Activated CD8-positive, alpha-beta memory T cell treated with anti-CD3 and anti-CD28 coated beads, Interleukin-2, amount 50 U/mL, for 48 hours (primary cell): ENCODE results near the gene LSM7.
"Not testable (repeated sequence)": the region's sequence is repeated elsewhere in the genome, so short reads cannot be mapped to it uniquely, and the experiment has no call there.

ENCODE experiments used
- DNase-seq: peaks from one replicate; pipeline ENCODE4 v3.0.0-alpha.2; 2020

LSM7 gene

GRCh38 chr19:2354670-2355069 is 26.3 kb upstream of the LSM7 start:
- no peak for DNase-seq

GRCh38 chr19:2353887-2354592 is 25.7 kb upstream of the LSM7 start:
- no peak for DNase-seq

GRCh38 chr19:2353159-2353886 is 24.9 kb upstream of the LSM7 start:
- DNase-seq, result no peak

GRCh38 chr19:2352121-2352520 is 23.7 kb upstream of the LSM7 start:
- no peak for DNase-seq

DNA sequence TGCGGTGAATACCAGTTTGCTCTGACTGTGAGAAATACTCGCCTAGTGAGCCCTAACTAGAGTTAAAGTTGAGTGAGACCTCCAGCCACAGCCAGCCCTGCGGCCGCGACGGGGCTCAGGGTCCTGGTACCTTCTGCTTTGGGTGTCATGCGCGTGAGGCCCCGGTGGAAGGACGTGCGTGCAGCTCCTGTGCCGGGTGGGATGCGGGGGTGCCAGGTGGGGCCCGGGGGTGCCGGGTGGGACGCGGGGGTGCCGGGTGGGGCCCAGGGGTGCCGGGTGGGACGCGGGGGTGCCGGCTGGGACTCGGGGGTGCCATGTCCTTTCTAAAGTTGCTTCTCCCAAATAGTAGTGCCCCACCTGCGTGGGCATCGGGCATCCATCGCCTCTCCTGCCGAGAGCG is 23.2 kb upstream of the LSM7 start:
- DNase-seq, result no peak

DNA sequence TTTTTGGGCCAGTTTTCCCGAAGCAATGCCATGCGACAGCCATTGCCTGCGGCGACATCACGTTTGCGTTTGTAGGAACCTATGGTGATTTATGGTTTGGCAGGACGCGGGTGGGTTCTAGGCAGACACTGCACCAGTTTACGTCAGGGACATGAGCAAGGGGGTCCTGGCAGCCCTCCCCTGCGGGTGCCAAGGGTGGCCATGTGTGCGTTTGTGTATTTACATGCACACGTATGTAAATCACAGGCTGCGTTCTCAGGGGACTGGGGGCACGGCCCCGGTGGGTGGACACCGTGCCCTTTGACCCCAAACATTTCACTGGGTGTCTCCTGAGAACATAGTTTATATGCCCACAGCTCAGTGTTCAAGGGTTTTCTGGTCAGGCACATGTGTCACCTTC is 22.3 kb upstream of the LSM7 start:
- DNase-seq, result no peak

DNA sequence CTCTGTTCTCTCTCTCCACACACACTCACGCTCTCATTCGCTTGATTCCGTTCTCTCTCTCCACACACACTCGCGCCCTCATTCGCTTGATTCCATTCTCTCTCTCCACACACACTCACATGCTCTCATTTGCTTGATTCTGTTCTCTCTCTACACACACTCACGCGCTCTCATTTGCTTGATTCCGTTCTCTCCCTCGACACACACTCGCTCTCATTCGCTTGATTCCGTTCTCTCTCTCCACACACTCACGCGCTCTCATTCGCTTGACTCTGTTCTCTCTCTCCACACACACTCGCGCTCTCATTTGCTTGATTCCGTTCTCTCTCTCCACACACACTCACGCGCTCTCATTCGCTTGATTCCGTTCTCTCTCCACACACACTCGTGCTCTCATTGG is 21.4 kb upstream of the LSM7 start:
- not testable (repeated sequence) for DNase-seq

GRCh38 chr19:2345794-2346663 is 17.6 kb upstream of the LSM7 start:
- no peak for DNase-seq

DNA sequence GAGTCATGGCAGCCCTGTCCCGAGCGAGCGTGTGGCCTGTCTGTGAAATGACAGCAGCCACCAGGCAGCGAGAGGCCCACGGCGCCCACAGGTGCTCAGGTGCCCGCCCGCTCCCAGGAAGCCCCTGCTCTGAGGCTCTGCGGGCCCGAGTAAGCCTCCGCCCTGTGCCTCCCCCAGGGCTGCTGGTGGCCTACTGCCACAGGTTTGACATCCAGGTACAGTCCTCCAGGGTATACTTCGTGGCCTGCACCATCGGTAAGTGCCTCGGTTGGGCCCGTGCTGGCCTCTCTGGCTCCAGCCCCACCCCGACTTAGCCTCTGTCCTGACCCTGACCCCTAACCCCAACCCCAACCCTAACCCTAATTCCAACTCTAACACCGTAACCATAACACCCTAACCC is 16.7 kb upstream of the LSM7 start:
- no peak for DNase-seq

DNA sequence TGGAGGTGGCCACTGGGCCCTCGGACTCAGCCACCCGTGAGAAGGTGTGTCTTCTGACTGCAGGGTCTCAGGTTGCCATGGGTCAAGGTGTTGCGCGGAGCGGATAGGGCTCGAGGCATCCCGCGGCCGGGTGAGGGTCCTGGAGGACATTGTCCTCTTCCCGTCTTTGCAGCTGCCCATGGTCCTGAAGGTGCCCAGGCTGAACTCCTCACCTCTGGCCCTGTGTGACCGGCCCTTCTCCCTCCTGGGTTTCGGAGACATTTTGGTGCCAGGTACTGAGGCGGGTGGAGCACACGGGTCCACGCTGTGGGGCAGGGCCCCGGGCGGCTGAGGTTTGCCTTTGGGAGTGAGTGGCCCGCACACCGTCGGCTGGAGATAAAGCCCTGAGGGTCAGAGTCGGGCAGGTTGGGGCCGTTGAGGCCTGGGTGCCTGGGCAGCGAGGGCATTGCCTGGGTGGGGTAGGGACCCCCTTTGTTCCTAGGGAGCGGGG is 16.0 kb upstream of the LSM7 start:
- DNase-seq, result no peak

DNA sequence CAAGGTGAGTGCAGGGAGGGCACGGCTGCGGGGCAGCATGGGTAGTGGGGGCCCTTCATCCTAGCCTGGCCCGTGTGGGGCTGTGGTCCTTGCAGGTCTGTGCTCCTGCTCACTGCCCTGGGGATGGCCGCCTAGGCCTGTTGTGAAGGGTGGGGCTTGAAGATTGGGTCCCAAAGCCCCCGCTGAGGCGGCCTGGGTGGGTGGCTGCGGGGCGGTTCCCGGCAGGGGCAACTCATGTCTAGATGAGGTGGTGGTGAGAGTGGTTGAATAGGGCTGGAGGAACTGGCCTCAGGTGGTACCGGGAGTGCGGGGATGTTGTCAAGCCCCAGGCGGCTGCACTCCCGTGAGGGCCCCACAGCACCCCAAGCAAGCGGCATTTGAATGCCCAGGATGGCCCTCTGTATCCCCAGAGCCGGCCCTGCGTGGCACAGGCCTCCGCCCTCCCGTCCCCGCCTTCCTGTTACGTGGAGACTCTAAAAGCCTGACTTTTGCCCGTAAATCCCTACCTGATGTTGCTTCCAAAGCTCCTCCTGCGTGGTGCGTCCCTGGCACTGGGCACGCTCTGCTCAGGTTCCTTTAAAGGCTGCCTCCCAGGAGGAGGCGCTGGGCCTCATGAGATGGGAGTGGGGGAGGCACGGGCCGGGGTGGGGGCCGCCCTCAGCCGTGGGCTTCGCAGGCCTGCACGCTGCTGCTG is 15.1 kb upstream of the LSM7 start:
- DNase-seq, result no peak

DNA sequence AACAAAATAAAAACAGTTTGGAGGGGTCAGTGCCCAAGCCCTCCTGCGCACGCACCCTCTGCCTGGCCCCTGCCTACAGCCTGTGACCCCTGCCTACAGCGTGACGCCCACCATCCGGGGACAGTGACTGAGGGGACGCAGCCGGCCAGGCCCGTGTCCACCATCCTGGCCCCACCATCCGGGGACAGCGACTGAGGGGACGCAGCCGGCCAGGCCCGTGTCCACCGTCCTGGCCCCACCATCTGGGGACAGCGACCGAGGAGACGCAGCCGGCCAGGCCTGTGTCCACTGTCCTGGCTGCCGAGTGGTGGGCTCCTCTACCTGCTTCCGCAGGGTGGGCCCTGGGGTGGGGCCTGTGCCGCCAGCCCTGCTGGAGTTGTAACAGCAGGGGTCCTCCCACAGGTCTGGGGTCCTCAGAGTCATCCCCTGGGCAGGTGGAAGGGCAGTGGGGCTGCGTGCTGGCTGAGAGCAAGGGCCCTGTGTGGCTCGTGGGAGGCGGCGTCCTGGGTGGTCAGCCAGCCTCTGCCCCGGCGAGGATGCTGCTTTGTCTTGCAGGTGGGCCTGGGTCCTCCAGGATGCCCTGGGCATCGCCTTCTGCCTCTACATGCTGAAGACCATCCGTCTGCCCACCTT is 14.4 kb upstream of the LSM7 start:
- no peak for DNase-seq

- no peak for DNase-seq
These were observed 13.6 kb upstream of the LSM7 start for GRCh38 chr19:2341982-2342381.

- DNase-seq, result no peak
These were observed 12.9 kb upstream of the LSM7 start for GRCh38 chr19:2341244-2341751.

- DNase-seq, result no peak
These were observed 12.3 kb upstream of the LSM7 start for GRCh38 chr19:2340496-2341243.

DNA sequence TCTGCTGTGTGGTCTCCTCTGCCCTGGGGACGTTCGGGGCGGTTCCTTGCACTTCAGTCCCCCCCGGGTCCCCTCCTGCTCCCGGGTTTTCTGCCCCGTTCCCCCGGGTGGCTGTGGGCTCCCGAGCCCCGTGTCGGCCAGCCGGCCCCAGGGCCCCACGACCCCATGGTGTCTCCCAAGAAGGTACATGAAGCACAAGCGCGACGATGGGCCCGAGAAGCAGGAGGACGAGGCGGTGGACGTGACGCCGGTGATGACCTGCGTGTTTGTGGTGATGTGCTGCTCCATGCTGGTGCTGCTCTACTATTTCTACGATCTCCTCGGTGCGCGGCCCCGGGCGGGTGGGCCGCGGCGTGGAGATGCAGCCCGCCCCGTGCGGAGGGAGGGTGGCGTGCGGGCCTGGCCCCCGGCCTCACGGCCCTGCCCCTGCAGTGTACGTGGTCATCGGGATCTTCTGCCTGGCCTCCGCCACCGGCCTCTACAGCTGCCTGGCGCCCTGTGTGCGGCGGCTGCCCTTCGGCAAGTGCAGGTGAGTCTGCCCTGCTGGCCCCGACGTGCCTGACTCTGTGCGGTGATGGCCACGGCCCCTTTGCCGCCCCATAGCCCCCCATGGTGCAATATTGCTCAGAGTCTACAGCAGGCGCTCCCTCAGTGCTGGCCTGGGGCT is 11.4 kb upstream of the LSM7 start:
- DNase-seq, result no peak

DNA sequence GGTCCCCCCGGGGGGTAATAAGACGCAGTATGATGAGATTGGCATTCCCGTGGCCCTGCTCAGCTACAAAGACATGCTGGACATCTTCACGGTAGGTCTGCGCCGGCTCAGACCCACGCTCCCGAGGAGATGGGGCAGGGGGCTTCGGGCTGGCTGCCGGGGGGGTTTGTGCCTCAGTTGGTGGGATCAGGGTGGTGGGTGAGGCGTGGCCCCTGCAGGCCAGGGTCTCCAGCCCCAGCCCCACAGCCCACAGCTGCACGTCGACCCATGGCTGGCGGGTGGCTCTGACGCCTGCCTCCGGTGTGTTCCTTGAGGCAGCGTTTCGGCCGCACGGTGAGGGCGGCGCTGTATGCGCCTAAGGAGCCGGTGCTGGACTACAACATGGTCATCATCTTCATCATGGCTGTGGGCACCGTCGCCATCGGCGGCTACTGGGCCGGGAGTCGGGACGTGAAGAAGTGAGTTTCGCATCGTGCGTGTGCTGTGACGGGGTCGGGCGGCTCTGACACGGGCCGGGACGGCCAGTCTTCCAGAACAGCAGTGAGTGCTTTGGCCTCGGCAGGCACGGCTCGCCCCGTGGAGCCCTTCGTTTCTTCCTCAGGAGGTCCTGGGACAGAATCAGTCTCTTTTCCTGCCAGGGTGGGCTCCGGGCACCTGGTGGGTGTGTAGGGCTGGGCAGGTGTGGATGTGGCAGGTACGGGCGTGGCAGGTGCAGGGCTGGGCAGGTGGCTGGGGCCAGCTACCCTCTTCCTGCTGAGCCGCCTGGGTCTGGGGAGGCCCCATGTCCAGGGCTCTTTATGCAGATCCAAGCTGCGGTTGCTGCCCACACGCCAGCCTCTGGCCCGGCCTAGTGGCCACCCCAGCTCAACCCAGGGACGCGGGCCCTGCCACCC is 10.6 kb upstream of the LSM7 start:
- no peak for DNase-seq

DNA sequence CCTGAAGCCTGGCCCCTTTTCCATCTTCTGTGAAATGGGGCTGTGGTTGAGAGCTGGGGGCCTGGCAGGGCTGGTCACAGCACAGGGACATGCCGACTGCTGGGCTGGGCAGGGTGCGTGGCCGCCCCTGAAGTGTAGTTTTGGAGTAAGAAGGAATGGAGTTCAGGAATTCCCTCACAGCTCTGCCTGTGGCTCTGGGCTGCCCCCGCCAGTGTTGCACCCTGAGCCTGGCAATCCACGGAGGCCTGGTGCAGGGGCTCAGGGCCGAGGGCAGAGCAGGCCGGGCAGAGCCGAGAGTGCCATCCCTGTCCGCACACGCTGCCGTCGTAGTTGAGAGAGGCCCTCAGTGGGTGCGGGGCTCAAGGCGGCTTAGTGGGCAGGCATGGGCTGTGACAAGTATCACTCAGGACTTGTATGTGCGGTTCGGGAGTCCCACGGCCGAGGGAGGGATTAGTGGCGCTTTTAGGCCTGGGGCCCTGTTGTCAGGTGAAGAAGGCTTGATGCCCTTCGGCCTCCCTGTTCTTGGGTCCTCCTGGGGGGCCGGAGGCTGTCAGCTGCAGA is 9.7 kb upstream of the LSM7 start:
- no peak for DNase-seq

DNA sequence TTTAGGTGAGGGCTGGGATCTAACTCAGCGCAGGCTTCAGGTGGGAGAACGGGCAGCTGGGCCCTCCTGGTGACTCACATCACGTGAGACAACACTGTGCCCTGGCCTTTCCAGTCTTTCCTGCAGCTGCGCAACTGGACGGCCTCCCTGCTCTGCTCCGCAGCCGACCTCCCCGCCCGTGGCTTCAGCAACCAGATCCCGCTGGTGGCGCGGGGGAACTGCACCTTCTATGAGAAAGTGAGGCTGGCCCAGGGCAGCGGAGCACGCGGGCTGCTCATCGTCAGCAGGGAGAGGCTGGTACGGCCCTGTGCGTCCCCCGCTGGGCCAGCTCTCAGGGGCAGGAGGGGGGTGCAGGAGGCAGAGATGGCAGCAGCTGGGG is 8.9 kb upstream of the LSM7 start:
- no peak for DNase-seq
